ENCODE measurements around the gene MYO5A. TPM values are rescaled to one million over a fixed set of nuclear protein-coding genes. Genes with fewer than 3 reads are reported as not detected.

The MYO5A gene
- total RNA-seq, 1 experiment from 2014 or later = 17.6 TPM

DNA sequence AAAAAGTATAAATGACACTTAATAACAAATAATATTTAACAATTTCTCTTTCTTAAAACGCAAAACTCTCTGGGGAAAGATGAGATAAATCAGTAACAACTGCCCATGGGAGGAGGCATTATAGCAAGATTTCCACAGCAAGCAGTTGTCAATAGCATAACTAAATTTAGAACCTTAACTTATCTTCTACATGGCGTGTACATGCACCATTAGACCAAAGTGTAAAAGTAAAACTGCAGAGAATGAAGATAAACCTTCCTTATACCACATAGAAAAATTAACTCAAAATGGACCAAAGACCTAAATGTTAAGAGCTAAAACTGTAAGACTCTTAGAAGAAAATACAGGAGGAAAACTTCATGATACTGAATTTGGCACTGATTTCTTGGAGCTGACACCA, 39.9 kb downstream of the MYO5A start:
- Histone ChIP-seq H2AFZ (ENCODE audit: low read depth, low read length, poor library complexity, severe bottlenecking) (no peak overlapping the region), H3K27me3 (ENCODE audit: insufficient read depth, low read length) (no peaks in the 10 kb centered on the region), H3K4me2 (ENCODE audit: low read length) (no peak overlapping the region), H3K27ac (ENCODE audit: low read depth, low read length) (no peak overlapping the region), H3K79me2 (ENCODE audit: insufficient read depth, low read length) (no peaks in the 10 kb centered on the region), H3K36me3 (ENCODE audit: control insufficient read depth in 1 of 2, insufficient read depth in 2 of 2, low read length in 2 of 2) (no peaks in the 10 kb centered on the region), H4K20me1 (ENCODE audit: insufficient read depth) (peaks cover 6% of the 10 kb centered on the region; the same call in 1 of the 2 replicates), H3K9me3 (ENCODE audit: control insufficient read depth in 1 of 2, insufficient read depth in 1 of 2, low read depth in 1 of 2, low read length in 2 of 2) (no peaks in the 10 kb centered on the region), H3K9ac (ENCODE audit: low read length) (no peak overlapping the region), H3K9me2 (ENCODE audit: insufficient read depth) (no peaks in the 10 kb centered on the region), H3K4me1 (ENCODE audit: control insufficient read depth in 1 of 2, insufficient read depth in 2 of 2, low read length in 2 of 2) (peaks cover 0 to 2% of the 10 kb centered on the region in 2 experiments; a peak in 1 of 4 replicates), H3K4me3 (replicated peaks in 1 of 2; ENCODE audit: low read depth in 1 of 2, low read length in 2 of 2) (no peak overlapping the region)
- ATAC-seq (no peak), DNase-seq (ENCODE audit: low read depth, low spot score) (no peak)
- TF ChIP-seq YY1 (IDR thresholded peaks at IDR 0.05; ENCODE audit: extremely low read depth, insufficient replicate concordance, low read depth, low read length) (no peak), EZH2phosphoT487 (IDR thresholded peaks at IDR 0.05; ENCODE audit: borderline replicate concordance) (no peak), SP1 (IDR thresholded peaks at IDR 0.05; ENCODE audit: low read depth) (no peak), JUND (IDR thresholded peaks at IDR 0.05) (no peak), EZH2 (IDR thresholded peaks at IDR 0.05) (no peak), FOSL1 (IDR thresholded peaks at IDR 0.05; ENCODE audit: low read depth) (no peak), CBX3 (IDR thresholded peaks at IDR 0.05; ENCODE audit: low read depth) (no peak), ZFX (IDR thresholded peaks at IDR 0.05) (no peak), TCF7L2 (IDR thresholded peaks at IDR 0.05; ENCODE audit: borderline replicate concordance, extremely low read depth, insufficient read depth, insufficient read length) (no peak), ZNF274 (IDR thresholded peaks at IDR 0.05; ENCODE audit: low read depth, low read length) (no peak), CEBPB (IDR thresholded peaks at IDR 0.05; ENCODE audit: low read depth) (no peak), EGR1 (IDR thresholded peaks at IDR 0.05; ENCODE audit: low read depth) (no peak), ATF3 (IDR thresholded peaks at IDR 0.05) (no peak), SIN3A (IDR thresholded peaks at IDR 0.05; ENCODE audit: low read depth) (no peak), POLR2AphosphoS5 (IDR thresholded peaks at IDR 0.05; ENCODE audit: low read depth, low read length) (no peak)
- TF ChIP-seq, protein P1, sequence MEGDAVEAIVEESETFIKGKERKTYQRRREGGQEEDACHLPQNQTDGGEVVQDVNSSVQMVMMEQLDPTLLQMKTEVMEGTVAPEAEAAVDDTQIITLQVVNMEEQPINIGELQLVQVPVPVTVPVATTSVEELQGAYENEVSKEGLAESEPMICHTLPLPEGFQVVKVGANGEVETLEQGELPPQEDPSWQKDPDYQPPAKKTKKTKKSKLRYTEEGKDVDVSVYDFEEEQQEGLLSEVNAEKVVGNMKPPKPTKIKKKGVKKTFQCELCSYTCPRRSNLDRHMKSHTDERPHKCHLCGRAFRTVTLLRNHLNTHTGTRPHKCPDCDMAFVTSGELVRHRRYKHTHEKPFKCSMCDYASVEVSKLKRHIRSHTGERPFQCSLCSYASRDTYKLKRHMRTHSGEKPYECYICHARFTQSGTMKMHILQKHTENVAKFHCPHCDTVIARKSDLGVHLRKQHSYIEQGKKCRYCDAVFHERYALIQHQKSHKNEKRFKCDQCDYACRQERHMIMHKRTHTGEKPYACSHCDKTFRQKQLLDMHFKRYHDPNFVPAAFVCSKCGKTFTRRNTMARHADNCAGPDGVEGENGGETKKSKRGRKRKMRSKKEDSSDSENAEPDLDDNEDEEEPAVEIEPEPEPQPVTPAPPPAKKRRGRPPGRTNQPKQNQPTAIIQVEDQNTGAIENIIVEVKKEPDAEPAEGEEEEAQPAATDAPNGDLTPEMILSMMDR (IDR thresholded peaks at IDR 0.05 in 2 of 3, conservative IDR thresholded peaks at IDR 0.05 in 1 of 3; ENCODE audit: borderline replicate concordance in 1 of 3, insufficient read depth in 1 of 3, low read depth in 2 of 3, low read length in 2 of 3) = no peak
- intact Hi-C loops (cut with micrococcal nuclease) = no loop called here
- CTCF ChIA-PET = no interaction called here
- POLR2A ChIA-PET = no interaction called here
- no TSS peak for BruUV-seq (replicated peaks)
- RAD21 ChIA-PET (ENCODE audit: low non-redundant PET in 1 of 2, low total read pairs in 2 of 2, uncharacterized antibody in 2 of 2, unreplicated experiment in 2 of 2) = no interaction called here

All from HCT116 (cell line).